IMR-90 (cell line): Measurements from ENCODE around the gene TSPYL4. TPM values are rescaled to one million over a fixed set of nuclear protein-coding genes. Genes with fewer than 3 reads are reported as not detected.

Source experiments
- ATAC-seq: fragments of 200-7000 bp; cut with Tn5 transposase; 2 replicates; pipeline ENCODE4 v1.9.1; 2020; ENCODE audit warnings: low read depth, mild to moderate bottlenecking, moderate library complexity
- BruUV-seq: library from RNA; stranded (reverse); fragments of 400-500 nt; replicated peaks from 2 replicates; lab custom pipeline; 2021; lab: Mats Ljungman, UMichigan
- CTCF ChIA-PET: fragments of 300-600 bp; formaldehyde crosslinking; extraction: SDS; loops from one replicate; lab custom pipeline; 2021; ENCODE audit warnings: antibody characterized with exemption; lab: Yijun Ruan, JAX
- POLR2A ChIA-PET: fragments of 300-600 bp; sonication (Branson Sonifier 250); formaldehyde crosslinking; loops from one replicate; lab custom pipeline; 2022; ENCODE audit warnings: antibody characterized with exemption; ENCODE audit not compliant: unreplicated experiment; lab: Charles Lee
- DNase-seq: peaks from one replicate; pipeline ENCODE4 v3.0.0; 2013
- H2AFZ ChIP-seq: replicated peaks from 2 replicates; pipeline ENCODE3; 2013; ENCODE audit warnings: low read length, mild to moderate bottlenecking; ENCODE audit not compliant: poor library complexity
- H2AK5ac ChIP-seq: 2 replicates; pipeline ENCODE4 v1.6.1; 2013; ENCODE audit warnings: low read depth, low read length, inconsistent platforms
- H2AK9ac ChIP-seq: replicated peaks from 2 replicates; pipeline ENCODE3; 2013; ENCODE audit warnings: mild to moderate bottlenecking, low read depth, low read length, moderate library complexity; ENCODE audit not compliant: poor library complexity
- H2BK120ac ChIP-seq: 2 replicates; pipeline ENCODE4 v1.6.1; 2013; ENCODE audit warnings: low read depth, low read length, inconsistent platforms
- H2BK15ac ChIP-seq: 3 replicates; pipeline ENCODE4 v1.6.1; 2013; ENCODE audit warnings: low read depth, low read length, inconsistent platforms
- H2BK20ac ChIP-seq: 2 replicates; pipeline ENCODE4 v1.6.1; 2013; ENCODE audit warnings: low read depth, mild to moderate bottlenecking, inconsistent platforms, low read length, moderate library complexity
- H2BK5ac ChIP-seq: 2 replicates; pipeline ENCODE4 v1.6.1; 2013; ENCODE audit warnings: mild to moderate bottlenecking, low read depth, low read length, inconsistent platforms; ENCODE audit not compliant: poor library complexity, severe bottlenecking
- H3K14ac ChIP-seq: replicated peaks from 2 replicates; pipeline ENCODE4 v1.6.1; 2013; ENCODE audit warnings: low read depth, low read length, inconsistent platforms
- H3K18ac ChIP-seq: 2 replicates; pipeline ENCODE4 v1.6.1; 2013; ENCODE audit warnings: low read depth, low read length, control low read depth
- H3K23ac ChIP-seq: 2 replicates; pipeline ENCODE4 v1.6.1; 2013; ENCODE audit warnings: low read depth, low read length, inconsistent platforms
- H3K27ac ChIP-seq: 2 replicates; pipeline ENCODE4 v1.5.1; 2013; ENCODE audit warnings: mild to moderate bottlenecking, control low read depth, low read length; ENCODE audit not compliant: insufficient read depth
- H3K27me3 ChIP-seq: 2 replicates; pipeline ENCODE4 v1.6.1; 2013; ENCODE audit warnings: low read length; ENCODE audit not compliant: control insufficient read depth, insufficient read depth
- H3K36me3 ChIP-seq: 2 replicates; pipeline ENCODE4 v1.6.1; 2013; ENCODE audit warnings: low read length, mixed read lengths; ENCODE audit not compliant: control insufficient read depth, insufficient read depth
- H3K4ac ChIP-seq: 2 replicates; pipeline ENCODE4 v1.6.1; 2013; ENCODE audit warnings: low read depth, low read length, inconsistent platforms
- H3K4me1 ChIP-seq: 2 replicates; pipeline ENCODE4 v1.6.1; 2013; ENCODE audit warnings: low read length, mixed read lengths; ENCODE audit not compliant: control insufficient read depth, insufficient read depth
- H3K4me2 ChIP-seq: 2 replicates; pipeline ENCODE4 v1.6.1; 2013; ENCODE audit warnings: low read depth, mild to moderate bottlenecking, control low read depth, low read length, moderate library complexity
- H3K4me3 ChIP-seq: 2 replicates; pipeline ENCODE4 v1.5.1; 2013; ENCODE audit warnings: low read depth, mild to moderate bottlenecking, control low read depth, low read length, moderate library complexity; ENCODE audit not compliant: insufficient read depth
- H3K56ac ChIP-seq: 2 replicates; pipeline ENCODE4 v1.6.1; 2013; ENCODE audit warnings: low read length, inconsistent platforms; ENCODE audit not compliant: insufficient read depth; ENCODE audit errors: extremely low read depth
- H3K79me1 ChIP-seq, 2 experiments: 2 replicates each; pipeline ENCODE4 v1.6.1; 2013; ENCODE audit warnings: low read length in 2 of 2, inconsistent platforms in 1 of 2, low read depth in 1 of 2
- H3K9ac ChIP-seq: 2 replicates; pipeline ENCODE4 v1.6.1; 2013; ENCODE audit warnings: low read depth, low read length, control low read depth
- H3K9me1 ChIP-seq: 2 replicates; pipeline ENCODE4 v1.6.1; 2013; ENCODE audit warnings: low read length, inconsistent platforms; ENCODE audit not compliant: insufficient read depth
- H3K9me3 ChIP-seq: 2 replicates; pipeline ENCODE4 v1.6.1; 2013; ENCODE audit warnings: low read length; ENCODE audit not compliant: control insufficient read depth, insufficient read depth
- H4K20me1 ChIP-seq: 2 replicates; pipeline ENCODE4 v1.6.1; 2013; ENCODE audit warnings: low read length, inconsistent platforms; ENCODE audit not compliant: insufficient read depth
- H4K5ac ChIP-seq: 2 replicates; pipeline ENCODE4 v1.6.1; 2013; ENCODE audit warnings: mild to moderate bottlenecking, low read depth, low read length, control low read depth
- H4K8ac ChIP-seq, 2 experiments: 2 replicates each; pipeline ENCODE4 v1.6.1; 2013; ENCODE audit warnings: low read depth in 2 of 2, low read length in 2 of 2, control low read depth in 1 of 2, inconsistent platforms in 1 of 2
- H4K91ac ChIP-seq: 2 replicates; pipeline ENCODE4 v1.6.1; 2013; ENCODE audit warnings: low read depth, low read length, inconsistent platforms; ENCODE audit not compliant: insufficient read depth
- CHD1 ChIP-seq: IDR thresholded peaks from 2 replicates; pipeline ENCODE4 v1.6.1; 2012; ENCODE audit warnings: low read depth, low read length, improper control_type of control experiment
- ELK1 ChIP-seq: fragments of 150-350 bp; IDR thresholded peaks from 2 replicates; pipeline ENCODE4 v1.6.1; 2016; ENCODE audit warnings: low read depth, mild to moderate bottlenecking, low read length, moderate library complexity, borderline replicate concordance
- FOS ChIP-seq: fragments of 150-350 bp; IDR thresholded peaks from 2 replicates; pipeline ENCODE4 v1.6.1; 2016; ENCODE audit warnings: low read depth, low read length
- MAFK ChIP-seq: IDR thresholded peaks from 2 replicates; pipeline ENCODE4 v1.6.1; 2012; ENCODE audit warnings: low read depth, low read length, improper control_type of control experiment
- MAZ ChIP-seq: IDR thresholded peaks from 2 replicates; pipeline ENCODE4 v1.6.1; 2012; ENCODE audit warnings: low read depth, mild to moderate bottlenecking, low read length, improper control_type of control experiment, moderate library complexity, borderline replicate concordance
- MXI1 ChIP-seq: IDR thresholded peaks from 2 replicates; pipeline ENCODE4 v1.6.1; 2012; ENCODE audit warnings: low read depth, mild to moderate bottlenecking, low read length, moderate library complexity, borderline replicate concordance
- POLR2A ChIP-seq: IDR thresholded peaks from 2 replicates; pipeline ENCODE4 v1.6.1; 2012; ENCODE audit warnings: mild to moderate bottlenecking, low read depth, low read length
- RAD21 ChIP-seq: IDR thresholded peaks from 2 replicates; pipeline ENCODE4 v1.6.1; 2012; ENCODE audit warnings: low read length, improper control_type of control experiment
- RCOR1 ChIP-seq: IDR thresholded peaks from 2 replicates; pipeline ENCODE4 v1.6.1; 2012; ENCODE audit warnings: mild to moderate bottlenecking, low read length, improper control_type of control experiment; ENCODE audit not compliant: insufficient replicate concordance
- RFX5 ChIP-seq: IDR thresholded peaks from 2 replicates; pipeline ENCODE4 v1.8.0; 2012; ENCODE audit warnings: low read depth, mild to moderate bottlenecking, low read length, moderate library complexity
- SMC3 ChIP-seq: fragments of 150-350 bp; IDR thresholded peaks from 2 replicates; pipeline ENCODE4 v1.6.1; 2016; ENCODE audit warnings: low read depth, mild to moderate bottlenecking, antibody characterized with exemption, low read length, moderate library complexity
- USF2 ChIP-seq: fragments of 150-350 bp; IDR thresholded peaks from 2 replicates; pipeline ENCODE4 v1.6.1; 2017; ENCODE audit warnings: mild to moderate bottlenecking, antibody characterized with exemption, low read length, low read depth
- WGBS, 2 experiments: methylation state at CpG; one replicate each; pipeline versions ENCODE4 v1.1.5 to v1.1.7; 2013; ENCODE audit warnings: missing lambda C conversion rate in 2 of 2; ENCODE audit not compliant: insufficient read length in 1 of 2; ENCODE audit errors: extremely low coverage in 2 of 2; 5-methylcytosine and 5-hydroxymethylcytosine counted together
- dilution Hi-C: fragments of 300-500 bp; cut with HindIII; formaldehyde crosslinking; loops from one replicate; pipeline ENCODE4 v1.14.3; 2018; ENCODE audit warnings: low sequenced_read_pairs; ENCODE audit not compliant: unreplicated experiment
- in situ Hi-C: fragments of 300-500 bp; cut with MboI; formaldehyde crosslinking; loops from 3 replicates; pipeline ENCODE4 v1.14.3; 2019; ENCODE audit warnings: low sequenced_read_pairs, inconsistent platforms, mixed read lengths
- intact Hi-C: fragments of 100-400 bp; cut with micrococcal nuclease; formaldehyde crosslinking; loops from 2 replicates; pipeline ENCODE4 v1.10.0; 2022
- polyA plus RNA-seq, 3 experiments: library from polyadenylated mRNA; depleted of rRNA; stranded (reverse); fragments of >200 nt; gene quantifications; 2 replicates each; pipeline ENCODE4 v1.2.3, GENCODE V29; 2012; ENCODE audit warnings: low replicate concordance in 1 of 3
- total RNA-seq: library from RNA; depleted of rRNA; stranded (reverse); fragments of >200 nt; gene quantifications from 2 replicates; pipeline ENCODE4 v1.2.3, GENCODE V29; 2012
- TF ChIP-seq, protein P1 (sequence below): conservative IDR thresholded peaks from 2 replicates; pipeline ENCODE4 v1.5.1; 2012; ENCODE audit warnings: mild to moderate bottlenecking, low read depth, low read length, improper control_type of control experiment

The TSPYL4 gene
- total and polyA plus RNA-seq, 2 of the 4 experiments (the other 2 are of a cell fraction) = 22.0 to 29.9 TPM

DNA sequence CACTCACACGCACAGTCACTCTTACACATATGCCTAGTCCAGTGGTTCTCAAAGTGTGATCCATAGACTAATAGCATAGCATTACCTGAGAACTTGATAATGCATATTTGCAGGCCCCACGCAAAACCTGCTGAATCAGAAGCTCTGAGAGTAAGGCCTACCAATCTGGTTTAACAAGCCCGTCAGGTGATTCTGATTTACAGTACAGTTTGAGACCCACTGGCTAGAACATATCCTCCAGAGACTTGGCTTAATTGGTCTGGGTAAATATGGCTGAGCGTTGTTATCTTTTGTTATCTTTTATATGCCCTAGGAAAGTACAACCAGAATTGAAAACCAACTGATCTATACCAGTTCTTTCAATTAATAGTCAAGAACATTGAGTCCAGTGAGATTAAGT is 9.6 kb downstream of the TSPYL4 start:
- in situ Hi-C loops = no loop called here
- H2BK120ac ChIP-seq = no peak overlapping the region
- dilution Hi-C loops = no loop called here
- H3K18ac ChIP-seq = no peak overlapping the region
- no peak overlapping the region for H2AK5ac ChIP-seq
- no peak for ATAC-seq
- H4K91ac ChIP-seq = no peak overlapping the region
- H3K27ac ChIP-seq = no peak overlapping the region
- H3K23ac ChIP-seq = no peak overlapping the region
- no peak for DNase-seq
- no peak overlapping the region for H2AK9ac ChIP-seq
- H3K56ac ChIP-seq = no peak overlapping the region
- no peak overlapping the region for H2BK5ac ChIP-seq
- 100% methylated on average over 2 of the region's 4 CpGs; no CpG with 5 or more reads in 1 of the 2 experiments for WGBS, 2 experiments
- no peak overlapping the region for H3K4me3 ChIP-seq
- H3K4ac ChIP-seq = no peak overlapping the region; the same call in 1 of the 2 replicates
- intact Hi-C loops = no loop called here
- H4K5ac ChIP-seq = no peak overlapping the region
- peaks cover 3 to 19% of the 10 kb centered on the region in 2 experiments for H3K79me1 ChIP-seq
- H2AFZ ChIP-seq = no peak overlapping the region
- H4K8ac ChIP-seq = no peak overlapping the region
- peak overlapping the region; percentile 66; the same call in 1 of the 3 replicates for H2BK15ac ChIP-seq
- no peak overlapping the region for H3K4me2 ChIP-seq
- H3K9me1 ChIP-seq = peaks cover 3% of the 10 kb centered on the region; the same call in 1 of the 2 replicates
- no peaks in the 10 kb centered on the region for H3K9me3 ChIP-seq
- POLR2A ChIA-PET = no interaction called here
- H3K14ac ChIP-seq = no peak overlapping the region
- H3K4me1 ChIP-seq = peaks cover 3% of the 10 kb centered on the region; the same call in 1 of the 2 replicates
- H3K9ac ChIP-seq = no peak overlapping the region
- CTCF ChIA-PET = no interaction called here
- no peak for TF ChIP-seq SMC3
- no peak for TF ChIP-seq MXI1
- TF ChIP-seq MAZ = no peak
- TF ChIP-seq CHD1 = no peak
- TF ChIP-seq, protein P1, sequence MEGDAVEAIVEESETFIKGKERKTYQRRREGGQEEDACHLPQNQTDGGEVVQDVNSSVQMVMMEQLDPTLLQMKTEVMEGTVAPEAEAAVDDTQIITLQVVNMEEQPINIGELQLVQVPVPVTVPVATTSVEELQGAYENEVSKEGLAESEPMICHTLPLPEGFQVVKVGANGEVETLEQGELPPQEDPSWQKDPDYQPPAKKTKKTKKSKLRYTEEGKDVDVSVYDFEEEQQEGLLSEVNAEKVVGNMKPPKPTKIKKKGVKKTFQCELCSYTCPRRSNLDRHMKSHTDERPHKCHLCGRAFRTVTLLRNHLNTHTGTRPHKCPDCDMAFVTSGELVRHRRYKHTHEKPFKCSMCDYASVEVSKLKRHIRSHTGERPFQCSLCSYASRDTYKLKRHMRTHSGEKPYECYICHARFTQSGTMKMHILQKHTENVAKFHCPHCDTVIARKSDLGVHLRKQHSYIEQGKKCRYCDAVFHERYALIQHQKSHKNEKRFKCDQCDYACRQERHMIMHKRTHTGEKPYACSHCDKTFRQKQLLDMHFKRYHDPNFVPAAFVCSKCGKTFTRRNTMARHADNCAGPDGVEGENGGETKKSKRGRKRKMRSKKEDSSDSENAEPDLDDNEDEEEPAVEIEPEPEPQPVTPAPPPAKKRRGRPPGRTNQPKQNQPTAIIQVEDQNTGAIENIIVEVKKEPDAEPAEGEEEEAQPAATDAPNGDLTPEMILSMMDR = no peak
- TF ChIP-seq POLR2A = no peak
- TF ChIP-seq ELK1 = no peak
- no peak for TF ChIP-seq RFX5
- TF ChIP-seq USF2 = no peak
- no peak for TF ChIP-seq MAFK
- no peak for TF ChIP-seq RCOR1
- no peak for TF ChIP-seq RAD21
- no peak for TF ChIP-seq FOS
- no peak overlapping the region for H2BK20ac ChIP-seq
- H4K20me1 ChIP-seq = no peaks in the 10 kb centered on the region
- BruUV-seq = no TSS peak
- H3K36me3 ChIP-seq = 0 out of 2 replicates have a peak, but pooled peaks cover 3% of the 10 kb centered on the region
- no peaks in the 10 kb centered on the region for H3K27me3 ChIP-seq
